GOT3 (cell line): ENCODE results near the gene IL17REL.

Experiments
- DNase-seq: peaks from one replicate; lab custom pipeline; 2025; ENCODE audit warnings: mixed read lengths; lab: John Stamatoyannopoulos, UW

Gene IL17REL

DNA sequence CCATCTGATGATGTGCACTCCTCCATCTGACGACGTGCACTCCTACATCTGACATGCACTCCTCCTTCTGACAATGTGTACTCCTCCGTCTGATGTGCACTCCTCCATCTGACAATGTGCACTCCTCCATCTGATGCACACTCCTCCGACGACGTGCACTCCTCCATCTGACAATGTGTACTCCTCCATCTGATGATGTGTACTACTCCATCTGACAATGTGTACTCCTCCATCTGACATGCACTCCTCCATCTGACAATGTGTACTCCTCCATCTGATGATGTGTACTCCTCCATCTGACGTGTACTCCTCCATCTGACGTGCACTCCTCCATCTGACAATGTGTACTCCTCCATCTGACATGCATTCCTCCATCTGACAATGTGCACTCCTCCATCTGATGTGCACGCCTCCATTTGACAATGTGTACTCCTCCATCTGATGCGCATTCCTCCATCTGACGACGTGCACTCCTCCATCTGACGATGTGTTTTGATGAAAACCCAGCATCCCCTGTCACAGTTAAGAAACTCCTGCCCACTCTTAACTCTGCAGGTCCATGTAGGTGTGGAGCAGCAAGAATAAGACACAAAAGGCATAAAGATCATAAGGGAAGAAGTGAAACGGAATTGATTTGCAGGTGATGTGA lies 9.7 kb upstream of the IL17REL start:
- DNase-seq = no peak

DNA sequence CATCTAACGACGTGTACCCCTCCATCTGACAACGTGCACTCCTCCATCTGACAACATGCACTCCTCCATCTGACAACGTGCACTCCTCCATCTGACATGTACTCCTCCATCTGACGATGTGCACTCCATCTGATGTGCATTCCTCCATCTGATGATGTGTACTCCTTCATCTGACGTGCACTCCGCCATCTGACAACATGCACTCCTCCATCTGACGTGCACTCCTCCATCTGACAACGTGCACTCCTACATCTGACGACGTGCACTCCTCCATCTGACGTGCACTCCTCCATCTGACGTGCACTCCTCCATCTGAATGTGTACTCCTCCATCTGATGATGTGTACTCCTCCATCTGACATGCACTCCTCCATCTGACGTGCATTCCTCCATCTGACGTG lies 8.0 kb upstream of the IL17REL start:
- DNase-seq = no peak

DNA sequence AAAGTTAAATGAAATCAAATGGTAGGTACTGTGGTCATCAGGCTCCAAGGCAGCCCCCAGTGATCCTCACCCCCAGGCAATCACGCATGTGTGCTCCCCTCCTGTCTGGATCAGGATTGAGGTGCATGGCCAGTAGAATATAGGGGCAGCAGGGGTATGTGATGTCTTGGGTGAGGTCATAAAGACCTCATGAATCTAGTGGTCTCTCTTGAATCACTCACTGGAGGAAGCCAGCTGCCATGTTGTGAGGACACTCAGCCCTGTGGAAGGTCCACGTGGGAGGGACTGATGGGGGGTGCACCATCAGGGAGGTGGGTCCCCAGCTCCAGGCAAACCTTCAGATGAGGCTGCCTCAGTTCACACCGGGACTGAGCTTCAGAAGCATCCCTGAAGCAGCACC lies 6.8 kb upstream of the IL17REL start:
- DNase-seq = no peak

DNA sequence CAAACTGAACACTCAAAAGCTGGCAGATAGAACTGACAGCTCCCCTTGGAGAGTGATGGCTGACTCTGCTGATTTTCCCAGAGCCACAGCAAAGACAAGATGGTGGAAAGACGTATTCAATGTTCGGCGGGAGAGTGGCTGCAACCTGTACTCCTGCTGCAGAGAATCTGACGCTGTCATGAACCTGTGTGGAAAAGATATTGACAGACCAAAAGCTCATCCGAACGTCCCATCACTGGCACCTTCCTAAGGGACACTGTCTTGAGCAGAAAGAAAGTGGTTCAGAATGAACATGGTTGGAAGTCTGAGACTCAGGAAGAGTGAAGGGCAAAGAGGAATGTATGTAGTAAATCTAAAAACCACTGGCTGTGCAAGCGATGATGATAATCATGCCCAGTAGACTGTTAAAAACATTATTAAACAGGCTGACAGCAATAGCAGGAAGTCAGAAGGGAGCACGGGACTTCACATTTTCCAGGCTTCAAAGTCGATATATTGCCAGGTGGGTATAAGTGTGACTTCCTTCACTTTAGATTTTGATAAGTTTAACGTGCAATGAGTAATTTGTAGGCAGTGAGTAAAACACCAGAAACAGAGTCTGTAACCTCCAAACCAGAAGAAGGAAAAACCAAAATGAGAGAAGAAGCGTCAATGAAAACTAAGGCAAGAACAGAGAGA lies 6.2 kb upstream of the IL17REL start:
- DNase-seq = no peak

DNA sequence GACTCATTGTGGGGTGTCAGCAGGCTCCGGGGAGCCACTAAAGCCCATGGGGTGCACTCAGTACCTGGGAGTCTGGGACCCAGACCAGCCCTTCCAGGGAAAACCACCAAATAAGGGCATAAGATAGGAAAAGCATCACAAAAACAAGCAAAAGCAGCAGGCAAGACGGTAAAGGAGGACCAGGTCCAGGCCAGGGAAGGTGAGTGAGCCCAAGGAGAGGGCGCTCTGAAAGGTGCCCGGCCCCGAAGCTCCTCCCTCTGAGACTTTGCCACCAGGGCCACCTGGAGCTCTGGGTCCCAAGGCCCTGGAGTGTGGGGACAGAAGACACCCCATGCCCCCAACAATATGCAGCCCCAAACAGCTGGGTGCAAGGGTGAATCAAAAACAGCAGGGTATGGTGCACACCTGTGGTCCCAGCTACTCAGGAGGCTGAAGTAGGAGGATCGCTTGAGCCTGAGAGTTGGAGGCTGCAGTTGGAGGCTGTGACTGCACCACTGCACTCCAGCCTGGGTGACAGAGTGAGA lies 5.2 kb upstream of the IL17REL start:
- no peak for DNase-seq

DNA sequence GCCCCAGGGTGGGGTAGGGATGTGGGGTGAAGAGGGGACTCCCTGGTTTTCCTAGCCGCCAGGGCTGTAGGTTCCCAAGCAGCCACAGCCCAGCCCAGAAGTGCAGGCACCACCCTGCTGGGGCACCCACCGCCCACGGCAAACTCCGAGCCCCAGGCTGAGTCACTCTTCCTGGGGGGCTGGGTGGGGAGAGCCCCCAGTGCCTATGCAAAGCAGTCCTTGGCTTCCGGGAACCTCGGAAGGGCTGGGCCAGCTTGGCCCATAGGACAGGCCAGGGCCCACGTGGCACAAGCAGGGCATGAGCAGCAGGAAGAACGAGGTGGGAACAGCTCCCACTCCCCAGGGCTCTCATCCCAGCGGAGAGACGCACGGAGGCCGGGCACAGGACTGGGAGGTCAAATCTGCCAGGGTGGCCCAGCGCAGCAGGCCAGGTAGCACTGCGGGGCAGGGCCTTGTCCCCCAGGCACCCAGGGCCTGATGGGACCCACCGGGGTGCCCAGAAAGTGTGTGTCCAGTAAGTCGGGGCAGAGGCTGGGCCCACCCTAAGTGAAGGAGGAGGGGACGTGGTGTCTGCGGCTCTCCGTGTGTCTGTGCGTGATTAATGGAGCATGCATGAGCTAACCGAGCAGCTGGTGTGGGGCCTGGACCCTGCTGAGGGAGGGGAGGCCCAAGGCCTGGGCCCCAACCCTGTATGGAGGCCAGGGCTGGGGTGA lies 4.6 kb upstream of the IL17REL start:
- DNase-seq = no peak

DNA sequence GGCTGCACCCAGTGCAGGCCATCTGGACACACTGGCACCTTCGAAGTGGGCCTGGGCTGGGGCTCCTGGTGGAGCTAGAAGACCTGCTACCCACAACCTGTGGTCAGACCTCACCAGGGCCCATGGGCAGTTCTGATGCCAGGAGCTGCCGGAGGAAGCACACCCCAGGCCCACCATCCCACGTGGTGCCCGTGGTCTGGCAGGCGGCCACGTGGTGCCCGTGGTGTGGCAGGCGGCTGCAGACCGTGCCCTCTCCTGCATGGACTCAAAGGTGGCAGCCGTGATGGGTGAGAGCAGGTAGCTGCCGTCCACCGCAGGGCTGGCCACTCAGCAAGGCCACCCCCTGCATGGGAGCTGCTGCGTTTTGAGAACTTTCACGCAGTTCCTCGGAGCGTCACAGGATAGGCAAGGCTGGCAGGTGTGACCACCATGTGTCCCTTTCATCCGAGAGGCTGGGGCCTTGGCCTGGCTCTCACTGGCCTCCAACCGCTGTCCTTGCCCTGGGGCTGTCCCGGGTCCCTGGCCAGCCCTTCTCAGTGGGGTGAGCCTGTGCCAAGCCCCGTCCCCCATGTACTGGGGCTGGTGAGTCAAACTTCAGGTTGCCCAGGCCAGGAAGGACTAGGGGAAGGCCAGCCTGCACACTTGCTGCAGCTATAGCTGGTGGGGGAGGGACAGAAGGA lies 3.9 kb upstream of the IL17REL start:
- no peak for DNase-seq

DNA sequence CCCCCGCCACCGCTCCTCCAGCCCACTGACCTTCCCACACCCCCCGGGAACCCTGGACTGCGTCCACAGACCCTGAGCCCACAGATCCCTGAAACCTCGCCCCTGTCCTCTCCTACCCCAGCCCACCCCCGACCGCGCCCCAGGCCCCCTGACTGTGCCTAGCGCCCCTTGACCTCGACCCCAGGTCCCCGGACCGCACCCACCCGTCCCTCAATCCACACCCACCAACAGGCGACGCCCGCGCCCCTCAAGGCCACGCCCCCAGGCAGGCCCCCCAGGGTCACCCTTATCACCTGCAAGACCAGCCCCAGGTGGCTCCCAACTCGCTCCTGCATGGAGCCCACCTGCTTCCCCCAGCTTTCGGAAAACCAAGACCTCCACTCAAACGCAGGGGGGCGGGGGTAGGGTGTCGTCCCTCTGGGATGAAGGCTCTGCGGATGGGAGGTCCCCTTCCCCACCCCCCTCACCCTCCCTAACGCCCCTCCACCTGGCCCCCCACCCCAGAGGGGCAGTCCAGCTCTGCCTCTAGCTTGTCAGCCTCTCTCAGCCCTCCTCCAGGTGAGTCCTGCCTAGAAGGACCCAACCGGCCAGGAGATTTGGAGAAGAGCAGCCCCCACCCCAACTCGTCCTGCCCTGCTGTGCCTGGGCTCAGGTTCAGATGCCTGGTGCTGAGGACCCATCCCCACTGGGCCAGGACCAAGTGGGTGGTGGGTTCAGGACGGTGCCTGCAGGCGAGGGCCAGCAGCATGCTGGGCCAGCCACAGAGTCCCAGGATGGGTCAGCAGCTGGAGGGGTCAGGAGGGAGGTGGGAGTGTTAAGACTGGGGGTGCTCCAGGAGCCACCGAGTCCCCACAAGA lies 3.1 kb upstream of the IL17REL start:
- no peak for DNase-seq

DNA sequence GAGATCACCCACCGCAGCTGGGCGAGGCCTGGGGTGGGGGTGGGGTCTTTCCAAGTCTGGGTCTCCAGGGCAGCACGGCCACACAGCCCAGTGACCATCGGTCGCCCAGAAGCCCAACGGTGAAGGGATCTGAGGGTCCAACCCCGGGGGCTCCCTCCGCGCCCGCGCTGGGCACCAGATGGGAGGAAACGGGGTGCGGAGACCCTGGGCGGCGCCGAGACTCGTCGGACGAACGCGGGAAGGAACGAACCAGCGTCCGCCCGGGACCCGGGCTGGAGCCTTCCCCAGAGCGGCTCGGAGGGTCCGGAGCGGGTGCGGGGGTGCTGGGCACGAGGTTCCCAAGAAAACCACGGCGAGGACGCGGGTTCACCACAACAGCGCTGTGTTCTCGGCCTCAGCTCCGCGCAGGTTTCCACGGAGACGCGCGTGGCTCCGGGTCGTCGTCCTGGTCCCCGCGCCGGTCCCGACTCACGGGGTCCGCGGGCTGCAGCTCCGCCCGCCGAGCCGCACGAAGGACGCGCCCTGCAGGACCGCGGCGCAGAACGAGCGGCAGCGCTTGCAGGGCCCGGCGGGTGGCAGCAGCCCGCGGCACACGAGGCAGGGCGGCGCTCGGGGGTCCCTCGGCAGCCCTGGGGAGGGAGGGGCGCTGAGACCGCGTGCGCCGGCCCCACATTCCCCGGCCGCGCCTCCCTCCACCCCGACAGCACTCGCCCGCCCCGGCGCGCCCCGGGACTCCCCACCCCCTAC lies 2.3 kb upstream of the IL17REL start:
- no peak for DNase-seq

DNA sequence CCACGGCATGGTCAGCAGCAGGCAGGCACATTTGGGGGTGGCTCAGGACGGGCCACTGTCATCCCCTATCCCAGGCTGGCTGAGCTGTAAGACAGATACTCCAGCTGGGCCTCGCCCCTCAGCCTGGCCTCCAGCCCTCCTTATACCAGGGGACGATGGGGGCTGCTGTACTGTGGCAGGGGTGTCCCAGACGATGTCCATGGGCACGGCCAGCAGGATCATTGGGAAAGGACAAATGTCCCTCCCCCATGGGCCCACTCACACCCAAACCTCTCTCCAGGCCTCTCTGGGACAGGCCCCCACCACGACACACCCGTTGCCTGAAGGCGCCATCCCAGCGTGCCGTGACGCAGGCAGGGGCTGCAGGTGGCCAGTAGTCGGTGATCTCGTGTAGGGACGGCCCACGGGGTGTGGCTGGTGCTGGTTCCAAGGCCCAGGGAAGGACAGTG lies 1.5 kb upstream of the IL17REL start:
- no peak for DNase-seq

DNA sequence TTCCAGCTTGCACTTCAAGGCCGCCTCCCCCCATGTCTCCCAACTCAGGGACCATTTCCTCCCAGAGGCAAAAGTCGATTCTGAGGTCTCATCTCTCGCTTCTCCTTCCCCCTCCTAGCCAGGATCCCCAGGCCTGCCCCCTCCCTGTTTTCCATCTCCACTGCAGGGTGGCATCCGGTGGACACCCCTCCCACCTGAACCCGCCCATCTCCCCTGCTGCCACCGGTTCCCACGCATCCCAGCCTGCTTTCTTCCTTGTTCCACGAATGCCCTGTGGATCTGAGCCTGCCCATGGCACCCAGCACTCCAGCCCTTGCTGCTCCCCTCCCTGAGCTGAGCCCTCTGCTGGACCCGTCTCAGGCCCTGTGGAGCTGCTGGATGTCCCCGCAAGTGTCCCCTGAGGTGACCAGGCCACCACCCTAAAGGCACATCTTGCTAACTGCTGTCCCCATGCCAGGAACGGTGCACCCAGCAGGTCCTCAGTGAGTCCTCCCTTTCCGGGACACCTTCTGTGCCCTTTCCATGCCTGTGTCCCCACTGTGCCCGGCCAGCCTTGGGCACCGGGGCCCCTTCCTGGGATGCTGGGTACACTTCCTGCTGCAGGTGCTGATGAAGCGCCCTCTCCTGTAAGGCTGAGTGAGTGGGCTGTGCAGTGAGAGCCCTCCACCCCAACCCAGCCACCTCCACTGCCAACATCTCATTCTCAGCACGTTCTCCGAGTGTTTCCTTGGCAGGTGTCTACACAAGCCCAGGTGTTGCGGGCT lies 936 bp downstream of the IL17REL start:
- no peak for DNase-seq

DNA sequence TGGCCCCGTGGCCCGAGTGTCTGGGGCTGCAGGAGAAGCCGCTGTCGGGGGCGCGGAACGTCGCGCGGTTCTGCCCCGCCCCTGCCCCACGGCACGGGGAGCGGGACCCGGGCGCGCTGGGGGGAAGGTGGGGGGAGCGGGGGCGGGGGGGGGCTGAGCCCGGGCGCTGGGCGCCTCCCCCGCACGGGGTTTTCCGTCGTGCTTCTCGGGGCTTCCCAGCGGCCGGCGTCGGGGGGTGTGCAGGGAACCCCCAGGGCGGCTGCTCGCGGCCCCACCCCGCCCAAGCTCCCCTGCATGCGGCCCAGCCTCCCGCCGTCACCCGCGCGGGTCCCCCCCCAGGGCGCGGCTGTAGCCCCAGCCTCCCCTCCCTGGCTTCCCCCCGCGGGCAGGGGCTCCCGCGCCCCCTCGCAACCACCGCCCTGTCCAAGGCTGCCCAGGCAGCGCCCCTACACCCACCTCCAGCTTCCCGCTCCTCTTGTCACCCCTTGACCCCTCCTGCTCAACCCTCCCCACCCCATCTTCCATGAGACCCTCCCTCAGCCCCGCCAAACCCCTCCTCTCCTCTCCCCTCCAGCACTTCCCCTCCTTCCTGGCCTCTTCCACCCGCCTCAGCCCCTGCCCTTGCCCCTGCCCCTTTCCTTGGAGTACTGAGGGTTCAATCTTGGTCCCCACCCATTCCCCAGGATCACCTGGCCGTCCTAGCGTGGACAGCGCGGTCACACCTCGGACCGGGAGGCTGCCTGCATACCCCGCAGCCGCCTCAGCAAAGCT lies 1.7 kb downstream of the IL17REL start:
- no peak for DNase-seq

DNA sequence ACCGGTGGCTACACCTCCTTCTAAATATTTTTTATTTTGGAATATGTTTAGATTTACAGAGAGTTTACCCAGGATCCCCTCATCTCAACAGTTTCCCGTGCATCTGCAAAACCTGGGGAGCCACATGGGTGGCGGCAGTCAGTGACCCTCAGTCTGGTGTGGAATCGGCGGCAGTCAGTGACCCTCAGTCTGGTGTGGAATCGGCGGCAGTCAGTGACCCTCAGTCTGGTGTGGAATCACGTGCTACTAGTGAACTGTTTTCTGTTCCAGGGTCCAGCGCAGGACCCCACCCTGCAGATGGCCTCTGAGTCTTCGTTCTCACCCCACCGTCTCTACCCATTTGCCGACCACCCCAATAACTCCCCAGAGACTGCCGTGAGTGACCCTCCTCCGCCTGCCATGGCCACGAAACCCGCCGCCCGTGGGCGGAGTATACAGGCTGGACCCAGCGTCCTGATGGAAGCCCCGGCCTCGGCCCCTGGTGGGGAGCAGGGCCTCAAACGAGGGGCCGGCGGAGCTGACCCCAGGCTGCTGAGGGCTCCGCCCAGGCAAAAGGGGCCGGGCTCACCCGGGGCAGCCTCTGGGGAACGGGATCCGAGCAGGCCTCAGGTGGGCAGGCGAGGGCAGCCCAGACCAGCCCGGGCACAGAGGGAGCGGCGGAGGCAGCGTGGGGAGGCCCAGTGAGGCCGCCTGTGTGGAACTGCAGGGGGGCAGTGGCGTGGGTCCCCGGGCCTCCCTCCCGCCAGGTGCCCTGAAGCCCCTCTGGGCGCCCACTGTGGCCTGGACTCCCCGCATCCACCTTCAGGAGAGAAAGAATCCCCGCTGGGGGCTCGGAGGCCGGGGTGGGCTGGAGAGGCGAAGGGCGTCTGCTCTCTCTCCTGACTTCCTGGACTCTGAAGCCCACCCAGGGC lies 2.5 kb downstream of the IL17REL start:
- DNase-seq = no peak

DNA sequence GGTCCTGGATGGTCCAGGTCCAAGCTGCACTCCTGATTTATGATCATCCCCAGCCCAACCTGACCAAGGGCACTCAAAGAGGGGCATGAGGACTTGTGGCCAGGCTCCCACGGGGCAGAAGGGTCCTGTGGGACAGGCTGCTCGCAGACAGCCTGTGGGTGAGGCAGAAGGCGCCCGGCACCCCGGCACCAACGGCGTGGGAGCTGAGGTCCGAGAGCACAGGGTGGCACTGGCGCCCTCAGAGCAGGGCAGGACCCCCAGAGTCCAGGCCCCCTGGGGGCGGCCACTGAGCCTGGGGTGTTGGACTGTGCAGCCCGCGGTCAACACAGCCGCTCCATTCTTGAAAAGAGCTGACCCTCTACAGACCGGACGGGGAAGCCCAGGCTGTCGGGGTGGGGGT lies 3.3 kb downstream of the IL17REL start:
- no peak for DNase-seq

DNA sequence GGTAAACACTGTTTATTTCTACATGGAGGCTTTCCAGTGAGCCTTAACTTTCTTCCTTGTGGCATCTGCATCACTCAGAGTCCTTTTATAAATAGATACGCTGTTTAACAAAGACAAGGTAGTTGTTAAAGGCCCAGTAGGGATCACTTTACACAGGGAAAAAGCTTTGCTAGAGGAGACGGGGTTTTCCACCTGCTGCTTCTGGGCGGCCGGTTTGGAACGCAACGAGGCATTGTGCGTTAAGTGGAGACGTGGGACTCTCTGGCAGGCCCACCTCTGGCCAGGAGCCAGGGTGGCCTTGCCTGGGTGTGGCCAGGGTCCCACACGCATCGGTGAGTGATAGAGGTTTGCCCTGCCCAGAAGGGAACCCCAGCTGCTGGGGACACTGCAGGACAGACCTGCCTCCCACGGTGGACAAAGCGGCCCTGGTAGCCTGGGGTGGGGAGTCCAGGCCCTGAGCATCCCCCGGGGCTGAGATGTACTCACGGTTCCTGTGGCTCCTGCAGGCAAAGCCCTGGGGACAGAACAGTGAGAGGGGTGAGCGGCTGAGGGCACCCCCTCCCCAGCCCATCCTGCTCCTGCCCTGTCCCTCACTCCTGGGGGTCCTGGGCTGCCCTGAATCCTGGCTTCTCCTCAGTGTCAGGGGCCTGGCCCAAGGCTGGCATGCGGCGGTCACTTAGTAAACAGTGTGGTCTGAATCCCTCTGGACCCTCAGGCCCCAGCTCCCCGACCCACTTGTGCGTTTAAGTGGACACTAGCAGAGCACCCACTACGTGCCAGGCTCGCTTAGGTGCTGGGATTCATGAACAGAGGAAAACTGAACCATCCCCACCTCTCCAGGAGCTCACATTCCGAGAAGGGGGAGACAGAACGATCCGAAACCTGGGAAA lies 4.2 kb downstream of the IL17REL start:
- DNase-seq = no peak

DNA sequence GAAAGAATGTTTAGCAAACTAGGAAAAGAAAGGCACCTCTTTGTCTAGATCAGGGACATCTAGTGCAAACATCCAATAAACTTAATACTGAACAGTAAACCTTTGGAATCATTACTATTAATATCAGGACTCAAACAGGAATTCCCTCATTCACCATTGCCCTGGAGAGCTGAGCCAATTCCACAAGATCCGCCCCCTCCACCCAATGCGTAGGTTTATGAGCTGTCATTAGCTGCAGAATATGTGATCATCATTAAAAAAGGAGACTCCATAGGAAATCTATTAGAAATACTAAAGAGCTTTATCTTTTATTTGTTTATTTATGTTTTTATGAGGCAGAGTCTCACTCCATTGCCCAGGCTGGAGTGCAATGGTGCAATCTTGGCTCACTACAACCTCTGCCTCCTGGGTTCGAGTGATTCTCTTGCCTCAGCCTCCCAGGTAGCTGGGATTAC lies 5.5 kb downstream of the IL17REL start:
- DNase-seq = no peak

DNA sequence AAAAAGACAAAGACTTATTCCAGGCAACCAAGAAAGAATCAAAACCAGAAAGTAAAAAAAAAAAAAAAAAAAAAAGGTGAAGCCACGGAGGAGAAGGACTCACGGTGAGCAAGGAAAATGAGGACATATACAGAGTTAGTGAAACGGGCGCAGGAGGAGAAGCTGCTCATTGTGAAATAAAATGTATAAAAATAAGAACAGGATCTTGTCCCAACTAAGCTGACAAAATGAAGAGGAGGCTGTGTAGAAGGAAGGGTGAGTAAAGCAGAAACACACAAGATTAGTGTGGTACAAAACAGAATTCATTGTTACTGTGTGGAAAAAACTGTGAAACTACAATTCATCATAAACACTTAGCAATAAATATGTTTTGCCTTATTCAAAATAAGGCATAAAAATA lies 7.6 kb downstream of the IL17REL start:
- DNase-seq = no peak
